Measurements from ENCODE around the gene RAB31. TPM values are rescaled to one million over a fixed set of nuclear protein-coding genes. Genes with fewer than 3 reads are reported as not detected.
A peak's percentile ranks its signal among the peaks of the same experiment; 100 is the strongest.

RAB31 gene
- total and polyA plus RNA-seq, 10 donors = 12.3 to 112 (median 72.6) TPM

GRCh38 chr18:9838144-9838877 lies 130.2 kb downstream of the RAB31 start:
- WGBS, 5 donors = 76 to 86% (median 81%) methylated on average over 10 of the region's 10 CpGs
- intact Hi-C loops (cut with DNase I; ENCODE audit: low total_unique reads) = no loop called here
- DNase-seq = no peak
- no peaks in the 10 kb centered on the region for H3K27me3 ChIP-seq (replicated peaks in 1 of 7)
- TF ChIP-seq POLR2AphosphoS5 (IDR thresholded peaks at IDR 0.05) (no peak), POLR2A (IDR thresholded peaks at IDR 0.05) (no peak)
- TF ChIP-seq, protein P1, sequence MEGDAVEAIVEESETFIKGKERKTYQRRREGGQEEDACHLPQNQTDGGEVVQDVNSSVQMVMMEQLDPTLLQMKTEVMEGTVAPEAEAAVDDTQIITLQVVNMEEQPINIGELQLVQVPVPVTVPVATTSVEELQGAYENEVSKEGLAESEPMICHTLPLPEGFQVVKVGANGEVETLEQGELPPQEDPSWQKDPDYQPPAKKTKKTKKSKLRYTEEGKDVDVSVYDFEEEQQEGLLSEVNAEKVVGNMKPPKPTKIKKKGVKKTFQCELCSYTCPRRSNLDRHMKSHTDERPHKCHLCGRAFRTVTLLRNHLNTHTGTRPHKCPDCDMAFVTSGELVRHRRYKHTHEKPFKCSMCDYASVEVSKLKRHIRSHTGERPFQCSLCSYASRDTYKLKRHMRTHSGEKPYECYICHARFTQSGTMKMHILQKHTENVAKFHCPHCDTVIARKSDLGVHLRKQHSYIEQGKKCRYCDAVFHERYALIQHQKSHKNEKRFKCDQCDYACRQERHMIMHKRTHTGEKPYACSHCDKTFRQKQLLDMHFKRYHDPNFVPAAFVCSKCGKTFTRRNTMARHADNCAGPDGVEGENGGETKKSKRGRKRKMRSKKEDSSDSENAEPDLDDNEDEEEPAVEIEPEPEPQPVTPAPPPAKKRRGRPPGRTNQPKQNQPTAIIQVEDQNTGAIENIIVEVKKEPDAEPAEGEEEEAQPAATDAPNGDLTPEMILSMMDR (IDR thresholded peaks at IDR 0.05 in 8 of 11, conservative IDR thresholded peaks at IDR 0.05 in 3 of 11) = no peak
- no peaks in the 10 kb centered on the region for H3K4me1 ChIP-seq
- peaks cover 0 to 53% (median 0%) of the 10 kb centered on the region in 6 donors for H3K36me3 ChIP-seq
- peak overlapping the region in 1 of 8 donors; percentile 42 for H3K27ac ChIP-seq
- no peak overlapping the region for H3K4me3 ChIP-seq
- H3K9me3 ChIP-seq = no peaks in the 10 kb centered on the region

DNA sequence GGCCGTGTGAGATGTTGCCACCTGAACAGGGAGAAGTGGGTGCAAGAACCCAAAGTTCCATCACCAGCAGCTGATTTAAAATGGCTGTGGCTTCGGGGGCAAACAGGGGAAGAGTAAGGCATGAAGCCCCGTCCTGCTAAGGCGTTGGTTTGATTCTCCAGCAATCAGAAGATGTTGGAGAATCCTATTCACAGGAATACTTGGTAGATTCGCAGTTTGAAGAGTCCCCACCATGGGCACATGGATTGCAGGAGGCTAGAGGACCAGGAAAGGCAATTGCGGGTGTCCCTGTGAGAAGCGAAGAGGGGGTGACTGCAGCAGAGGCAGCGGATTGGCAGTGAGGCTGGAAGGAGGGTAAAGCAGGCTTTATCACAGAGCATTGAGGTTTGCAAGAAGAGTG lies 131.1 kb downstream of the RAB31 start:
- Histone ChIP-seq H3K27ac (no peak overlapping the region), H3K36me3 (peaks cover 0 to 59% (median 0%) of the 10 kb centered on the region in 6 donors), H3K4me1 (peaks cover 0 to 7% (median 0%) of the 10 kb centered on the region in 6 donors), H3K4me3 (no peak overlapping the region), H3K9me3 (no peaks in the 10 kb centered on the region), H3K27me3 (replicated peaks in 1 of 7) (no peaks in the 10 kb centered on the region)
- TF ChIP-seq, protein P1 (IDR thresholded peaks at IDR 0.05 in 8 of 11, conservative IDR thresholded peaks at IDR 0.05 in 3 of 11) = no peak
- no peak for TF ChIP-seq POLR2AphosphoS5 (IDR thresholded peaks at IDR 0.05)
- no peak for TF ChIP-seq POLR2A (IDR thresholded peaks at IDR 0.05)
- DNase-seq = no peak
- intact Hi-C loops (cut with DNase I; ENCODE audit: low total_unique reads) = no loop called here
- 90 to 94% (median 93%) methylated on average over 8 of the region's 8 CpGs for WGBS, 5 donors

GRCh38 chr18:9839853-9840252 lies 131.8 kb downstream of the RAB31 start:
- Histone ChIP-seq H3K9me3 (no peaks in the 10 kb centered on the region), H3K4me1 (peaks cover 0 to 7% (median 2%) of the 10 kb centered on the region in 6 donors), H3K27ac (no peak overlapping the region), H3K36me3 (peaks cover 0 to 66% (median 0%) of the 10 kb centered on the region in 6 donors), H3K27me3 (replicated peaks in 1 of 7) (no peaks in the 10 kb centered on the region), H3K4me3 (no peak overlapping the region)
- intact Hi-C loops (cut with DNase I; ENCODE audit: low total_unique reads) = no loop called here
- TF ChIP-seq POLR2A (IDR thresholded peaks at IDR 0.05) = no peak
- no peak for TF ChIP-seq POLR2AphosphoS5 (IDR thresholded peaks at IDR 0.05)
- TF ChIP-seq, protein P1 (IDR thresholded peaks at IDR 0.05 in 8 of 11, conservative IDR thresholded peaks at IDR 0.05 in 3 of 11) = no peak
- WGBS, 5 donors = 83 to 91% (median 90%) methylated on average over 10 of the region's 10 CpGs
- DNase-seq = no peak

- Histone ChIP-seq H3K4me3 (no peak overlapping the region), H3K27ac (peak overlapping the region in 3 of 8 donors; percentile 16 to 85 (median 41)), H3K27me3 (replicated peaks in 1 of 7) (no peaks in the 10 kb centered on the region), H3K36me3 (peaks cover 0 to 68% (median 0%) of the 10 kb centered on the region in 6 donors), H3K4me1 (peaks cover 0 to 25% (median 11%) of the 10 kb centered on the region in 6 donors), H3K9me3 (no peaks in the 10 kb centered on the region)
- no peak for DNase-seq
- intact Hi-C loops (cut with DNase I; ENCODE audit: low total_unique reads) = no loop called here
- TF ChIP-seq, protein P1 (IDR thresholded peaks at IDR 0.05 in 8 of 11, conservative IDR thresholded peaks at IDR 0.05 in 3 of 11) = no peak
- TF ChIP-seq POLR2A (IDR thresholded peaks at IDR 0.05) (no peak), POLR2AphosphoS5 (IDR thresholded peaks at IDR 0.05) (no peak)
- WGBS, 5 donors = 71 to 90% (median 85%) methylated on average over 4 of the region's 4 CpGs
Observed at GRCh38 chr18:9841752-9842151, 133.7 kb downstream of the RAB31 start.
